Ascending aorta (tissue), 2 donors: ENCODE results near the gene TMIGD1. TPM values are rescaled to one million over a fixed set of nuclear protein-coding genes. Genes with fewer than 3 reads are reported as not detected.

Source experiments
- DNase-seq, 2 donors: peaks; one replicate each; pipeline ENCODE4 v3.0.0-alpha.2; 2019; ENCODE audit warnings: low spot score in 2 of 2
- H3K27ac ChIP-seq, 2 donors: fragments of 200-600 bp; sonication (generic); one replicate each; pipeline ENCODE4 v1.5.1; 2016 to 2017; ENCODE audit warnings: mild to moderate bottlenecking in 1 of 2
- H3K27me3 ChIP-seq: fragments of 200-600 bp; sonication (generic); one replicate; pipeline ENCODE4 v1.5.1; 2017
- H3K36me3 ChIP-seq, 2 donors: fragments of 200-600 bp; sonication (generic); one replicate each; pipeline ENCODE4 v1.5.1; 2016
- H3K4me1 ChIP-seq, 2 donors: fragments of 200-600 bp; sonication (generic); one replicate each; pipeline ENCODE4 v1.5.1; 2016 to 2017; ENCODE audit warnings: mild to moderate bottlenecking in 1 of 2
- H3K4me3 ChIP-seq, 2 donors: fragments of 200-600 bp; sonication (generic); one replicate each; pipeline ENCODE4 v1.5.1; 2016 to 2017; ENCODE audit warnings: mild to moderate bottlenecking in 1 of 2
- H3K9me3 ChIP-seq, 2 donors: fragments of 200-600 bp; sonication (generic); one replicate each; pipeline ENCODE4 v1.5.1; 2016
- CTCF ChIP-seq, 3 experiments: fragments of 200-600 bp in 2 of 3; fragments of 450-650 bp in 1 of 3; sonication (generic) in 2 of 3; IDR thresholded peaks; one replicate each; pipeline ENCODE4 v1.5.1; 2016 to 2019; ENCODE audit warnings: antibody characterized with exemption in 3 of 3, mild to moderate bottlenecking in 1 of 3, moderate library complexity in 1 of 3
- intact Hi-C: fragments of 100-400 bp; cut with DNase I; formaldehyde crosslinking; loops from one replicate; pipeline ENCODE4 v1.15.1; 2023
- total RNA-seq: library from RNA; depleted of rRNA; stranded (reverse); fragments of >200 nt; gene quantifications from one replicate; pipeline ENCODE4 v1.1.0, GENCODE V29; 2016

The TMIGD1 gene
- total RNA-seq, 1 donor from 2014 or later, result not detected

- H3K36me3 ChIP-seq, result no peaks in the 10 kb centered on the region
- no peak for DNase-seq
- no peaks in the 10 kb centered on the region for H3K4me1 ChIP-seq
- peaks cover 0 to 7% of the 10 kb centered on the region in 2 donors for H3K9me3 ChIP-seq
- TF ChIP-seq CTCF (IDR thresholded peaks at IDR 0.05), result no peak
- no peaks in the 10 kb centered on the region for H3K27me3 ChIP-seq
- H3K27ac ChIP-seq, result no peak overlapping the region
- H3K4me3 ChIP-seq, result no peak overlapping the region
- intact Hi-C loops, result no loop called here
Measured at GRCh38 chr17:30363715-30364202, 29.9 kb upstream of the TMIGD1 start.

GRCh38 chr17:30361766-30362279 is 28.0 kb upstream of the TMIGD1 start:
- H3K27ac ChIP-seq, result no peak overlapping the region
- intact Hi-C loops, result no loop called here
- no peaks in the 10 kb centered on the region for H3K27me3 ChIP-seq
- no peaks in the 10 kb centered on the region for H3K4me1 ChIP-seq
- no peak overlapping the region for H3K4me3 ChIP-seq
- TF ChIP-seq CTCF (IDR thresholded peaks at IDR 0.05), result no peak
- no peaks in the 10 kb centered on the region for H3K36me3 ChIP-seq
- no peak for DNase-seq
- peaks cover 0 to 7% of the 10 kb centered on the region in 2 donors for H3K9me3 ChIP-seq

GRCh38 chr17:30360086-30360808 is 26.4 kb upstream of the TMIGD1 start:
- Histone ChIP-seq H3K27ac (no peak overlapping the region), H3K9me3 (peaks cover 0 to 7% of the 10 kb centered on the region in 2 donors), H3K36me3 (no peaks in the 10 kb centered on the region), H3K4me3 (no peak overlapping the region), H3K27me3 (no peaks in the 10 kb centered on the region), H3K4me1 (no peaks in the 10 kb centered on the region)
- no peak for DNase-seq
- intact Hi-C loops, result no loop called here
- TF ChIP-seq CTCF (IDR thresholded peaks at IDR 0.05), result no peak

- no peak for DNase-seq
- no peaks in the 10 kb centered on the region for H3K4me1 ChIP-seq
- no peak overlapping the region for H3K4me3 ChIP-seq
- no peaks in the 10 kb centered on the region for H3K36me3 ChIP-seq
- no peaks in the 10 kb centered on the region for H3K27me3 ChIP-seq
- peaks cover 0 to 7% of the 10 kb centered on the region in 2 donors for H3K9me3 ChIP-seq
- no peak overlapping the region for H3K27ac ChIP-seq
- no peak for TF ChIP-seq CTCF (IDR thresholded peaks at IDR 0.05)
- intact Hi-C loops, result no loop called here
Measured at GRCh38 chr17:30358055-30358760, 24.4 kb upstream of the TMIGD1 start.

GRCh38 chr17:30357476-30357875 is 23.6 kb upstream of the TMIGD1 start:
- H3K4me3 ChIP-seq, result no peak overlapping the region
- TF ChIP-seq CTCF (IDR thresholded peaks at IDR 0.05), result no peak
- no peak overlapping the region for H3K27ac ChIP-seq
- H3K36me3 ChIP-seq, result no peaks in the 10 kb centered on the region
- DNase-seq, result no peak
- no peaks in the 10 kb centered on the region for H3K27me3 ChIP-seq
- no peaks in the 10 kb centered on the region for H3K4me1 ChIP-seq
- intact Hi-C loops, result no loop called here
- peaks cover 0 to 7% of the 10 kb centered on the region in 2 donors for H3K9me3 ChIP-seq
